Measurements from ENCODE around the gene SMIM33. TPM values are rescaled to one million over a fixed set of nuclear protein-coding genes. Genes with fewer than 3 reads are reported as not detected.

SMIM33 gene
- not detected in 2 replicates for total RNA-seq

GRCh38 chr5:139470821-139471300 lies at the start of gene SMIM33:
Gene SMIM33, plus strand, starts transcription at chr5:139471004. Its CDS starts 118 bp downstream, at chr5:139471122.

DNA sequence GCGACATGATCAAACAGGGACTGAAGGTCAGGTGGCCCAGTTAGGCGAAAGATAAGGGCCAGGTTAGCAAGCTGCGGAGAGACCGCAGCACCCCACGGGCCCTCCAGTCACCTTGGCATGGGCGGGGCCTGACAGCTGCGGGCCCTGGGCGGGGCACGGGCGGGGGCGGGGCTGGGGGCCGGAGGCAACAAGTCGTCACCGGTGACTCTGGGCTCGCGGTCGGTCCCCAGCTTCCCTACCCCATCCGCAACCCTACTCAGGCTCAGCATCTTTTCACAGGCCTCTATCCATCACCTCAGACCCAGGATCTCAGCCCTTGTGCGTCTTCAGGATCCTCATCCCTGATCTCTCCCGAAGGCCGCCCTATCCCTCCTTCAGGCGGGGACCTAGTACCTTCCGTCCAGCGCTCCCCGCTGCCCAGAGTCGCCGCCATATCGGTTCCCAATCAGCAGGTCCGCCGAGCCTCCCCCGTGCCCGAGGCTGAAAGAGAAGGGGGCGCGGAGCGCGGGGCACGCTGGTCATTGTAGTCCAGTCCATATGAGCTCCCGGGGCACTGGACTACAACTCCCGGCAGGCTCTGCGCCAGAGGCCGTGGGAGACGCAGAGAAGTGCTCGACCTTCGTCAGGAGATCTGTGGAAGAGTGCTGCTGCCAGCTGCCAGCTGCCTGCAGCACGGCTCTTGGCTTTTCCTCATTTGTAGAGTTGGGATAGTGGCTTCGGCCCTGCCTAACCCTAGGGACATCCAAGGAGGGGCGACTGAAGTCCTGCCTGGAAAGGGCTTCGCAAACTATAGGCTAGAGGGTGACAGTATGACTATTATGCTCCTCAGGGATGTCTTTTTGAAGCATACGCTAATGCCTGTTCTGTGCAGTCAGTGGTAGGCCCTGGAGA lies 31.5 kb upstream of the SMIM33 start, which contains the start of gene DNAJC18:
Gene DNAJC18, minus strand, starts transcription at position 513 of the 891 bp plus-strand sequence. Its CDS starts 80 bp downstream, at position 433.

GRCh38 chr5:139462586-139463276 lies 8.1 kb upstream of the SMIM33 start, which contains the start of gene ECSCR:
Gene ECSCR, minus strand, starts transcription at chr5:139462743. Its CDS starts 73 bp downstream, at chr5:139462670.

GRCh38 chr5:139482050-139482889 lies 11.5 kb downstream of the SMIM33 start, which contains the start of gene STING1:
Gene STING1, minus strand, starts transcription at chr5:139482758. Its CDS starts 1,054 bp downstream, at chr5:139481704.

Other genes with a start within 250 kb of the SMIM33 start
- gene MATR3, start 177.3 kb upstream of the SMIM33 start, total RNA-seq: 227 and 246 TPM in 2 replicates
- 67.0 and 70.0 TPM in 2 replicates for gene PAIP2, start 129.2 kb upstream of the SMIM33 start, total RNA-seq
- gene SLC23A1, start 87.7 kb upstream of the SMIM33 start, total RNA-seq: not detected in 2 replicates
- 0.09 and 0.19 TPM in 2 replicates for gene MZB1, start 81.1 kb upstream of the SMIM33 start, total RNA-seq
- gene PROB1, start 75.9 kb upstream of the SMIM33 start, total RNA-seq: 0.72 and 1.2 TPM in 2 replicates
- 9.5 and 9.9 TPM in 2 replicates for gene SPATA24, start 66.9 kb upstream of the SMIM33 start, total RNA-seq
- gene DNAJC18, start 31.5 kb upstream of the SMIM33 start, total RNA-seq: 5.3 and 9.4 TPM in 2 replicates
- 217 and 377 TPM in 2 replicates for gene ECSCR, start 8.3 kb upstream of the SMIM33 start, total RNA-seq
- 33.0 and 47.0 TPM in 2 replicates for gene STING1, start 11.8 kb downstream of the SMIM33 start, total RNA-seq
- 53.9 and 56.6 TPM in 2 replicates for gene UBE2D2, start 90.3 kb downstream of the SMIM33 start, total RNA-seq
- 6.5 and 23.0 TPM in 2 replicates for gene CXXC5, start 177.3 kb downstream of the SMIM33 start, total RNA-seq

All from endothelial cell of coronary artery (primary cell).